ENCODE data around the gene MYZAP. TPM values are rescaled to one million over a fixed set of nuclear protein-coding genes. Genes with fewer than 3 reads are reported as not detected.
A peak's percentile ranks its signal among the peaks of the same experiment; 100 is the strongest.

Gene MYZAP
- total RNA-seq, 1 donor from 2014 or later: not detected

DNA sequence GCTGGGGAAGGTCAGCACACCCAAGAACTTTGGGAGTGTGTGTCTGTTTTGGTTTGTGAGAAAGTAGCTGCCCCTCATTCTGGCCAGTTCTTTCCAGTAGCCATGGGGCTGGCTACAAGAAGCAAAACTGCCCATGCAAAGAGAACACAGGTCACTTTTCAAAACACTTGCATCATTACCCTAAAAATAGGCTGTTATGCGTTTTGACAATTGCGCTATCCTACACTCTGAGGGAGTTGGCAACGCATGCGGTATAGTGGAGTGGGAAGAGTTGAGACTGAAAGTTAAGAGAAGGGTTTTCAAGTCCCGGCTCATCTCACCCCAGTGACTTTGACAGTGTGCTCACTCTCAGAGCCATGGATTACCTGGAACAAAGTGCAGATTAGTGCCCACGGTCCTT lies 41.8 kb upstream of the MYZAP start:
- Histone ChIP-seq H3K4me2 (no peak overlapping the region), H3K27me3 (no peaks in the 10 kb centered on the region), H3K27ac (no peak overlapping the region), H3K9me3 (ENCODE audit: low read depth) (no peaks in the 10 kb centered on the region), H3F3A (ENCODE audit: low read depth) (peaks cover 17% of the 10 kb centered on the region), H3K36me3 (no peaks in the 10 kb centered on the region), H3K79me2 (ENCODE audit: low read depth) (no peaks in the 10 kb centered on the region), H4K20me1 (ENCODE audit: low read depth) (no peaks in the 10 kb centered on the region), H3K4me3 (no peak overlapping the region), H3K4me1 (peaks cover 28% of the 10 kb centered on the region), H3K9ac (no peak overlapping the region), H2AFZ (replicated peaks) (no peak overlapping the region)
- H3K4me3 Mint-ChIP-seq: no peak overlapping the region
- H3K27me3 Mint-ChIP-seq (ENCODE audit: insufficient read depth, low read depth): peaks cover 2% of the 10 kb centered on the region
- TF ChIP-seq EZH2 (IDR thresholded peaks at IDR 0.05): no peak
- H3K27ac Mint-ChIP-seq: no peak overlapping the region
- peaks cover 45% of the 10 kb centered on the region for H3K4me1 Mint-ChIP-seq
- H3K36me3 Mint-ChIP-seq: no peaks in the 10 kb centered on the region
- DNase-seq (ENCODE audit: low spot score): no peak
- no peaks in the 10 kb centered on the region for H3K9me3 Mint-ChIP-seq

- H3K79me2 ChIP-seq (ENCODE audit: low read depth): no peaks in the 10 kb centered on the region
- Mint-ChIP-seq H3K27ac (no peak overlapping the region), H3K36me3 (no peaks in the 10 kb centered on the region), H3K9me3 (no peaks in the 10 kb centered on the region), H3K4me1 (peaks cover 52% of the 10 kb centered on the region), H3K4me3 (no peak overlapping the region), H3K27me3 (ENCODE audit: insufficient read depth, low read depth) (peaks cover 2% of the 10 kb centered on the region)
- H2AFZ ChIP-seq (replicated peaks): no peak overlapping the region
- no peaks in the 10 kb centered on the region for H3K9me3 ChIP-seq (ENCODE audit: low read depth)
- H3F3A ChIP-seq (ENCODE audit: low read depth): peaks cover 19% of the 10 kb centered on the region
- no peaks in the 10 kb centered on the region for H3K27me3 ChIP-seq
- DNase-seq (ENCODE audit: low spot score): no peak
- TF ChIP-seq EZH2 (IDR thresholded peaks at IDR 0.05) (no peak), EZH2phosphoT487 (IDR thresholded peaks at IDR 0.05) (no peak), CTCF (IDR thresholded peaks at IDR 0.05) (no peak)
- no peak overlapping the region for H3K4me2 ChIP-seq
- no peak overlapping the region for H3K9ac ChIP-seq
- peaks cover 35% of the 10 kb centered on the region for H3K4me1 ChIP-seq
- no peak overlapping the region for H3K4me3 ChIP-seq
- no peaks in the 10 kb centered on the region for H4K20me1 ChIP-seq (ENCODE audit: low read depth)
- no peaks in the 10 kb centered on the region for H3K36me3 ChIP-seq
- H3K27ac ChIP-seq: no peak overlapping the region
Observed at GRCh38 chr15:57550640-57551039, 41.1 kb upstream of the MYZAP start.

DNA sequence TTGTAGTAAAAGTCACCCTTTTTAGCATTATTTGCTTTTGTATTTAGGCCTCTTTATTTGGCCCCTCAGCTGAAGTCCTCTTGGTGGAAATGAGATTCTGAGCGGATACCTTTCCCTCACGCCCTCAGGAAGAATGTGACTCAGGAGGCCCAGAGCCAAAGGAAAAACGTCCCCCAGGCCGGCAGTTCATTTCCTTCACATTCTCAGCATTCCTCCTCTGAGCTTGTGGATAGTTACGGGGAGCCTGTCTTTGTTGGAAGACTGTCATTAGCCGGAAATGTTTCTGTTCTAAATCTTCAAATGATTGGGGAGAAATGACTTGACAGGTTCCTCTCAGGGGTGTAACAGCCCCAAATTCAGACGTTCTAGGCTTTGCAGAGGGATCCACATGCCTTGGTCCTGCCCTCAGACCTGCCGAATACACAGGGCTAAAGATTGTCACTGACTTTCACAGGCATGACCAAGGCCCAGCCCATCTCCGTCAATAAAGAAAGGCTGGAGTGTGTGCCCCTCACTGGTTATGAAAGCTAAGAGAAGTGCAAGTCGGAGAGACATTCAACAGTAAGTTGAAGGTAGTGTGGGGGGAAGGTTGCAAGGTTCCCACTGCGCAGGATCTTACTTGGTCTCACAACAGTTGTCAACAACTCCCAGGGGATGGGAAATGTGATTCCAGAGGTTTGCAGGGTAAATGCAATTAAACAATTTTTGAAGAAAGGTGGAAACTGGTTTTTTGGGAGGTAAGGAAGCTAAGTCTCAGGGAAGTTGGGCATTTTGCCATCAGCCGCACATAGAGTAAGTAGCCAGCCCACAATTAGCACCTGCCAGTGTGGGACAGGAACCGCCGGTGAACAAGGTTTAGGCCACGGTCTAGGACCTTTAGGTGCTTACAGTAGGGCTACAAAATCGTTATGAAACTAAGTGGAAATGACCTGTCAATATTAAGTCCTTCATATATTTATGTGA lies 39.7 kb upstream of the MYZAP start:
- no peaks in the 10 kb centered on the region for H3K27me3 ChIP-seq
- H3K27ac ChIP-seq: peak overlapping the region; percentile 46
- Mint-ChIP-seq H3K9me3 (no peaks in the 10 kb centered on the region), H3K4me1 (peaks cover 52% of the 10 kb centered on the region), H3K27ac (peak overlapping the region; percentile 38), H3K4me3 (no peak overlapping the region), H3K36me3 (no peaks in the 10 kb centered on the region), H3K27me3 (ENCODE audit: insufficient read depth, low read depth) (peaks cover 2% of the 10 kb centered on the region)
- peaks cover 19% of the 10 kb centered on the region for H3F3A ChIP-seq (ENCODE audit: low read depth)
- no peak overlapping the region for H3K4me3 ChIP-seq
- H3K36me3 ChIP-seq: no peaks in the 10 kb centered on the region
- peak overlapping the region; percentile 5 for H2AFZ ChIP-seq (replicated peaks)
- no peak overlapping the region for H3K9ac ChIP-seq
- peak overlapping the region; percentile 31 for H3K4me2 ChIP-seq
- peaks cover 34% of the 10 kb centered on the region for H3K4me1 ChIP-seq
- no peaks in the 10 kb centered on the region for H3K79me2 ChIP-seq (ENCODE audit: low read depth)
- DNase-seq (ENCODE audit: low spot score): peak; percentile 82
- no peaks in the 10 kb centered on the region for H3K9me3 ChIP-seq (ENCODE audit: low read depth)
- no peak for TF ChIP-seq EZH2 (IDR thresholded peaks at IDR 0.05)
- no peak for TF ChIP-seq EZH2phosphoT487 (IDR thresholded peaks at IDR 0.05)
- no peak for TF ChIP-seq CTCF (IDR thresholded peaks at IDR 0.05)
- no peaks in the 10 kb centered on the region for H4K20me1 ChIP-seq (ENCODE audit: low read depth)

Data from neural progenitor cell (in vitro differentiated cells).